ENCODE results near the gene CAPN9.

CAPN9 gene

GRCh38 chr1:230814949-230815692 is 67.9 kb downstream of the CAPN9 start:
- Histone ChIP-seq H3K27ac (ENCODE audit: extremely low read depth, low read depth, low read length) (no peak overlapping the region), H3K4me1 (ENCODE audit: control insufficient read depth, insufficient read depth, low read length) (no peaks in the 10 kb centered on the region), H3K4me3 (ENCODE audit: low read depth, low read length) (no peak overlapping the region), H3K36me3 (ENCODE audit: control insufficient read depth in 2 of 2, insufficient read depth in 1 of 2, low read length in 2 of 2) (no peaks in the 10 kb centered on the region), H3K9me3 (ENCODE audit: control insufficient read depth, insufficient read depth, low read depth, low read length) (no peaks in the 10 kb centered on the region)
- ChIA-PET POLR2A (no interaction called here), CTCF (interaction anchor here (0.6 kb wide), 1 partner anchor 18 kb away, joined by 3 read pairs; no protein-coding TSS in a partner anchor)
- TF ChIP-seq, protein P1, sequence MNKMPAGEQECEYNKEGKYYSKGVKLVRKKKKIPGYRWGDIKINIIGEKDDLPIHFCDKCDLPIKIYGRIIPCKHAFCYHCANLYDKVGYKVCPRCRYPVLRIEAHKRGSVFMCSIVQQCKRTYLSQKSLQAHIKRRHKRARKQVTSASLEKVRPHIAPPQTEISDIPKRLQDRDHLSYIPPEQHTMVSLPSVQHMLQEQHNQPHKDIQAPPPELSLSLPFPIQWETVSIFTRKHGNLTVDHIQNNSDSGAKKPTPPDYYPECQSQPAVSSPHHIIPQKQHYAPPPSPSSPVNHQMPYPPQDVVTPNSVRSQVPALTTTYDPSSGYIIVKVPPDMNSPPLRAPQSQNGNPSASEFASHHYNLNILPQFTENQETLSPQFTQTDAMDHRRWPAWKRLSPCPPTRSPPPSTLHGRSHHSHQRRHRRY (tag by site-specific recombination; IDR thresholded peaks at IDR 0.05) = no peak
- TF ChIP-seq ZNF501 (tag by site-specific recombination; IDR thresholded peaks at IDR 0.05) (no peak), ZNF239 (tag by site-specific recombination; IDR thresholded peaks at IDR 0.05) (no peak), ZNF560 (tag by site-specific recombination; IDR thresholded peaks at IDR 0.05; ENCODE audit: borderline replicate concordance) (no peak), FEZF1 (tag by site-specific recombination; IDR thresholded peaks at IDR 0.05) (no peak)

DNA sequence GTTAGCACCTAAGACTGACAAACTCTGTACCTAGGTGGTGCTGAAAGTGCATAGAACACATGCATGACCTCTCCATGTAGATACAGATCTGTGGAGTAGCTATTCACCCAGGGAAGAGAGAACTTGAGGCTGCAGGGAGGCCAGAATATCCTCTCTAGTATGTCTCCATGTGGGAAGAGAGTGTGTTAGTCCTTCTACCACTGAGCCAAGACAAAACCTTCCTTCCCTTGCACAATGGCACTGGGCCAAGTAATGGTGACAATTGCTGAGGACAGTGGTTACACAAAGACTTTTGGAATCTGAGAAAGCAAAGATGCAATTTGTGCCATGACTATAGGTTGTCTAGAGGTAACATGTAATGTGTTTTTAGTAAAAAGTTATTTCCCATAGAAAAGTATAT is 68.8 kb downstream of the CAPN9 start:
- TF ChIP-seq ZNF776 (tag by site-specific recombination; IDR thresholded peaks at IDR 0.05; ENCODE audit: borderline replicate concordance) (no peak), ZNF2 (tag by site-specific recombination; IDR thresholded peaks at IDR 0.05) (no peak), ZNF558 (tag by site-specific recombination; IDR thresholded peaks at IDR 0.05) (no peak), ZNF521 (tag by site-specific recombination; IDR thresholded peaks at IDR 0.05) (no peak), YY2 (tag by site-specific recombination; IDR thresholded peaks at IDR 0.05) (no peak), ZNF169 (tag by site-specific recombination; IDR thresholded peaks at IDR 0.05) (no peak), INSM2 (tag by site-specific recombination; IDR thresholded peaks at IDR 0.05) (no peak)
- TF ChIP-seq, protein P2, sequence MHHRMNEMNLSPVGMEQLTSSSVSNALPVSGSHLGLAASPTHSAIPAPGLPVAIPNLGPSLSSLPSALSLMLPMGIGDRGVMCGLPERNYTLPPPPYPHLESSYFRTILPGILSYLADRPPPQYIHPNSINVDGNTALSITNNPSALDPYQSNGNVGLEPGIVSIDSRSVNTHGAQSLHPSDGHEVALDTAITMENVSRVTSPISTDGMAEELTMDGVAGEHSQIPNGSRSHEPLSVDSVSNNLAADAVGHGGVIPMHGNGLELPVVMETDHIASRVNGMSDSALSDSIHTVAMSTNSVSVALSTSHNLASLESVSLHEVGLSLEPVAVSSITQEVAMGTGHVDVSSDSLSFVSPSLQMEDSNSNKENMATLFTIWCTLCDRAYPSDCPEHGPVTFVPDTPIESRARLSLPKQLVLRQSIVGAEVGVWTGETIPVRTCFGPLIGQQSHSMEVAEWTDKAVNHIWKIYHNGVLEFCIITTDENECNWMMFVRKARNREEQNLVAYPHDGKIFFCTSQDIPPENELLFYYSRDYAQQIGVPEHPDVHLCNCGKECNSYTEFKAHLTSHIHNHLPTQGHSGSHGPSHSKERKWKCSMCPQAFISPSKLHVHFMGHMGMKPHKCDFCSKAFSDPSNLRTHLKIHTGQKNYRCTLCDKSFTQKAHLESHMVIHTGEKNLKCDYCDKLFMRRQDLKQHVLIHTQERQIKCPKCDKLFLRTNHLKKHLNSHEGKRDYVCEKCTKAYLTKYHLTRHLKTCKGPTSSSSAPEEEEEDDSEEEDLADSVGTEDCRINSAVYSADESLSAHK (tag by site-specific recombination; IDR thresholded peaks at IDR 0.05) = no peak
- H3K4me3 ChIP-seq (ENCODE audit: low read depth, low read length) = no peak overlapping the region
- H3K27ac ChIP-seq (ENCODE audit: extremely low read depth, low read depth, low read length) = no peak overlapping the region
- no peaks in the 10 kb centered on the region for H3K9me3 ChIP-seq (ENCODE audit: control insufficient read depth, insufficient read depth, low read depth, low read length)
- ChIA-PET CTCF (interaction anchor here (0.6 kb wide), 1 partner anchor 19 kb away, joined by 3 read pairs; no protein-coding TSS in a partner anchor), POLR2A (no interaction called here)
- no peaks in the 10 kb centered on the region for H3K4me1 ChIP-seq (ENCODE audit: control insufficient read depth, insufficient read depth, low read length)
- no peaks in the 10 kb centered on the region for H3K36me3 ChIP-seq (ENCODE audit: control insufficient read depth in 2 of 2, insufficient read depth in 1 of 2, low read length in 2 of 2)

DNA sequence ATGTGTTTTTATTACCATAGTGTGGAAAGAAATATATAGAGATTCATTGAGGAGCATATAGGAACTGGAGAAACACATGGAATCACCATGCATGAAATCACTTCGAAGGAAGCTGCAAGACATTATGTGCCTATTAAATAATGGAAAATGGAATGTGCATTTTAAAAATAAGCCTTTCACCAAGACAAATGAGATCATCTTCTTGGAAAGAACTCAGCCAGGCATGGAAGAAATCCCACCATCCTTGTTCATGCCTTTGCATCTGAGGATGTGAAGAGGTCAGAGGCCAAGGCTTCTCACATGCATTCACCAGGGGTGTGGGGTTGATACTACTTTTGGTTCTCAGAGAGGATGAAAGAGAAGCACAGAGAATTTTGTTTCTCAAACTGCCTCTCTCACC is 71.2 kb downstream of the CAPN9 start:
- CTCF ChIA-PET = no interaction called here
- H3K4me3 ChIP-seq (ENCODE audit: low read depth, low read length) = no peak overlapping the region
- POLR2A ChIA-PET = interaction anchor here (1.0 kb wide), 1 partner anchor 50 kb away, joined by 3 read pairs; the partner anchor contains the start of gene C1orf198
- TF ChIP-seq RBAK (tag by site-specific recombination; IDR thresholded peaks at IDR 0.05) (no peak), INSM2 (tag by site-specific recombination; IDR thresholded peaks at IDR 0.05) (no peak), GLIS1 (tag by site-specific recombination; IDR thresholded peaks at IDR 0.05) (no peak), ZNF394 (tag by site-specific recombination; IDR thresholded peaks at IDR 0.05; ENCODE audit: borderline replicate concordance) (no peak), ZNF561 (tag by site-specific recombination; IDR thresholded peaks at IDR 0.05; ENCODE audit: borderline replicate concordance) (no peak), ZNF184 (tag by site-specific recombination; IDR thresholded peaks at IDR 0.05) (no peak), ZNF311 (tag by site-specific recombination; IDR thresholded peaks at IDR 0.05; ENCODE audit: borderline replicate concordance) (no peak), ZNF292 (tag by site-specific recombination; IDR thresholded peaks at IDR 0.05; ENCODE audit: borderline replicate concordance, low read depth) (no peak), ZIC2 (tag by site-specific recombination; IDR thresholded peaks at IDR 0.05) (no peak), ZFP41 (tag by site-specific recombination; IDR thresholded peaks at IDR 0.05; ENCODE audit: borderline replicate concordance) (no peak)

More for the DNA sequence above, 71.2 kb downstream of the CAPN9 start:
- H3K9me3 ChIP-seq (ENCODE audit: control insufficient read depth, insufficient read depth, low read depth, low read length) = no peaks in the 10 kb centered on the region
- no peak overlapping the region for H3K27ac ChIP-seq (ENCODE audit: extremely low read depth, low read depth, low read length)
- no peaks in the 10 kb centered on the region for H3K36me3 ChIP-seq (ENCODE audit: control insufficient read depth in 2 of 2, insufficient read depth in 1 of 2, low read length in 2 of 2)
- H3K4me1 ChIP-seq (ENCODE audit: control insufficient read depth, insufficient read depth, low read length) = no peaks in the 10 kb centered on the region
